GM10847 (cell line): ENCODE measurements around the gene SMIM44.

ENCODE experiments used
- POLR2A ChIP-seq: IDR thresholded peaks from 2 replicates; pipeline ENCODE4 v1.6.1; 2011; ENCODE audit not compliant: insufficient read length; ENCODE audit errors: extremely low read depth

Gene SMIM44

GRCh38 chr19:3475449-3475848, 7.8 kb downstream of the SMIM44 start:
- no peak for TF ChIP-seq POLR2A

- no peak for TF ChIP-seq POLR2A
These were observed 8.6 kb downstream of the SMIM44 start for GRCh38 chr19:3474614-3475013.

GRCh38 chr19:3474010-3474409, 9.2 kb downstream of the SMIM44 start:
- no peak for TF ChIP-seq POLR2A

- no peak for TF ChIP-seq POLR2A
These were observed 11.1 kb downstream of the SMIM44 start for GRCh38 chr19:3471954-3472655.

- TF ChIP-seq POLR2A: no peak
These were observed 12.6 kb downstream of the SMIM44 start for GRCh38 chr19:3470500-3471128.

- TF ChIP-seq POLR2A: no peak
These were observed 13.4 kb downstream of the SMIM44 start for GRCh38 chr19:3469638-3470499.

- no peak for TF ChIP-seq POLR2A
These were observed 15.0 kb downstream of the SMIM44 start for GRCh38 chr19:3468211-3468610.

- no peak for TF ChIP-seq POLR2A
These were observed 15.6 kb downstream of the SMIM44 start for GRCh38 chr19:3467437-3468198.

- TF ChIP-seq POLR2A: no peak
These were observed 16.6 kb downstream of the SMIM44 start for GRCh38 chr19:3466635-3467034.

GRCh38 chr19:3465552-3465951, 17.7 kb downstream of the SMIM44 start:
- no peak for TF ChIP-seq POLR2A

- TF ChIP-seq POLR2A: no peak
These were observed 18.5 kb downstream of the SMIM44 start for GRCh38 chr19:3464587-3465235.

GRCh38 chr19:3463714-3464586, 19.3 kb downstream of the SMIM44 start:
- no peak for TF ChIP-seq POLR2A

GRCh38 chr19:3462991-3463713, 20.1 kb downstream of the SMIM44 start:
- no peak for TF ChIP-seq POLR2A
